BLaER1 (cell line): ENCODE results near the gene IQGAP1.
"Not testable (repeated sequence)": the region's sequence is repeated elsewhere in the genome, so short reads cannot be mapped to it uniquely, and the experiment has no call there.

ENCODE experiments used
- H3K27ac ChIP-seq: shearing (Covaris generic); formaldehyde crosslinking; 2 replicates; pipeline ENCODE4 v1.8.1; 2022
- H3K27me3 ChIP-seq: shearing (Covaris generic); formaldehyde crosslinking; 2 replicates; pipeline ENCODE4 v1.8.1; 2022
- H3K36me3 ChIP-seq: shearing (Covaris generic); formaldehyde crosslinking; 2 replicates; pipeline ENCODE4 v1.8.1; 2022
- H3K4me1 ChIP-seq: shearing (Covaris generic); formaldehyde crosslinking; 2 replicates; pipeline ENCODE4 v1.8.1; 2022
- H3K4me2 ChIP-seq: shearing (Covaris generic); formaldehyde crosslinking; 2 replicates; pipeline ENCODE4 v1.8.1; 2022
- H3K4me3 ChIP-seq: shearing (Covaris generic); formaldehyde crosslinking; 2 replicates; pipeline ENCODE4 v1.8.1; 2022
- H3K9ac ChIP-seq: shearing (Covaris generic); formaldehyde crosslinking; 2 replicates; pipeline ENCODE4 v1.8.1; 2022
- H3K9me3 ChIP-seq: shearing (Covaris generic); formaldehyde crosslinking; 2 replicates; pipeline ENCODE4 v1.8.1; 2022
- H4K20me1 ChIP-seq: shearing (Covaris generic); formaldehyde crosslinking; 2 replicates; pipeline ENCODE4 v1.8.1; 2022
- Cebpa-rat ChIP-seq: shearing (Covaris generic); IDR thresholded peaks from 2 replicates; pipeline ENCODE4 v1.8.1; 2022

The IQGAP1 gene

DNA sequence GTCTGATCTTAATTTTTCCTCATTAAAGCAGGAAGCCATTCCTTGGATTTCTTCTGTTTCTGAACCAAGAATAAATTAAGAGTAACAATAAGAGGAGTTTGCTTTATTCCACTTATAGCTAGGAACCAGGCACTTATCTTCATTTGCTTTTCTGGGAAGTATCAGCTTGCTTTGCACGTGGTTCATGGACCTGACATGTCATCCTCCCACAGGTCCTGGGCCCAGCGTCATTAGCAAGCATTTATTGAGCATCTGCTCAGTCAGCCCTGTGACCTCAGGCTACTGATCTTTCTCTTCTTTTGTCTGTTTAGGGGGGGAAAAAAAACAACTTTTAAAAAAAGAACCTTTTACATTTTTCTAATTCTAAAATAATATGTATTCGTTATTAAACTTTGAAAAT lies 107.0 kb downstream of the IQGAP1 start:
- peaks cover 100% of the 10 kb centered on the region for H3K36me3 ChIP-seq
- H3K4me3 ChIP-seq: no peak overlapping the region
- no peaks in the 10 kb centered on the region for H3K9me3 ChIP-seq
- H3K27me3 ChIP-seq: no peaks in the 10 kb centered on the region
- no peak for TF ChIP-seq Cebpa-rat
- no peaks in the 10 kb centered on the region for H3K4me1 ChIP-seq
- H3K9ac ChIP-seq: no peak overlapping the region
- no peak overlapping the region for H3K4me2 ChIP-seq
- no peaks in the 10 kb centered on the region for H4K20me1 ChIP-seq
- no peak overlapping the region for H3K27ac ChIP-seq

DNA sequence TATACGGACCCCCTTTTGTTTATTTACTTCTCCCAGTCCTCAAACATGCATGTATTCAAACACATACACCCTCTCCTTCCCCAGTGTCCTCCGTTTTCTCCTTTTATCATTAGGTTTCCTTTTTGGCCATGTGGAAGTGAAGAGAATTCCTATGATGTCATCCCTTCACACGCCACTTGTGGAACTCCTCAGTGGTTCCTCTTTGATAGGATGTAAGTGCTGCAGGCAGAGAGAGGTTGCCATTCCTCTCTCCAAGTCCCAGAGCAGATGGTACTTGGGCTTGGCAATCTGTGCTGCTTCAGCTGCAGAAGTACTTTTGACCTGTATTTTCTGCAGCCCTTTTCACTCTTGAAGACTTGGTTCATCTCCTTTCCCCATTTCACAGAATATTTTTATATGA lies 108.7 kb downstream of the IQGAP1 start:
- Histone ChIP-seq H3K9ac (no peak overlapping the region), H3K4me3 (no peak overlapping the region), H3K4me1 (no peaks in the 10 kb centered on the region), H3K27ac (no peak overlapping the region), H4K20me1 (no peaks in the 10 kb centered on the region), H3K27me3 (no peaks in the 10 kb centered on the region), H3K4me2 (no peak overlapping the region), H3K36me3 (peaks cover 94% of the 10 kb centered on the region), H3K9me3 (no peaks in the 10 kb centered on the region)
- no peak for TF ChIP-seq Cebpa-rat

DNA sequence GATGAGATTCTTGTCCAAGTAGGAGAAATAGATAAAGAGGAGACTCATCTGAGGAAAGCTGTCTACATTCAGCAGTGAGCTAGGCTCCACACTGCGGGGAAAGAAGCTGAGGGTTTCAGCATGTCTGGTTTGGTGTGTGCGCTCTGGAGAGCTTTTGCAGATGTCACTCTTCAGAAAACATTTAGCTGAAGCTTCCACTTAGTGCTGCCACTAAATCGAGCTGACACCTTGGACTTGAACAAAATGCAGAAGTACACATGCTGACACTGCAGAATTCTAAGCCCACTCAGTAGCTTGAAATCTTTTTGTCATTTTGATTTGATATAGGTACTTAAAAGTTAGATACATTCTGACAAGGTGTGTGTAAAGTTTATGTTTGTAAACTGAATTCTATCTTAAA lies 109.3 kb downstream of the IQGAP1 start:
- TF ChIP-seq Cebpa-rat: no peak
- H3K9me3 ChIP-seq: no peaks in the 10 kb centered on the region
- H3K4me1 ChIP-seq: no peaks in the 10 kb centered on the region
- H3K27me3 ChIP-seq: no peaks in the 10 kb centered on the region
- no peak overlapping the region for H3K4me3 ChIP-seq
- H3K27ac ChIP-seq: no peak overlapping the region
- no peak overlapping the region for H3K9ac ChIP-seq
- no peak overlapping the region for H3K4me2 ChIP-seq
- H4K20me1 ChIP-seq: no peaks in the 10 kb centered on the region
- H3K36me3 ChIP-seq: peaks cover 94% of the 10 kb centered on the region

DNA sequence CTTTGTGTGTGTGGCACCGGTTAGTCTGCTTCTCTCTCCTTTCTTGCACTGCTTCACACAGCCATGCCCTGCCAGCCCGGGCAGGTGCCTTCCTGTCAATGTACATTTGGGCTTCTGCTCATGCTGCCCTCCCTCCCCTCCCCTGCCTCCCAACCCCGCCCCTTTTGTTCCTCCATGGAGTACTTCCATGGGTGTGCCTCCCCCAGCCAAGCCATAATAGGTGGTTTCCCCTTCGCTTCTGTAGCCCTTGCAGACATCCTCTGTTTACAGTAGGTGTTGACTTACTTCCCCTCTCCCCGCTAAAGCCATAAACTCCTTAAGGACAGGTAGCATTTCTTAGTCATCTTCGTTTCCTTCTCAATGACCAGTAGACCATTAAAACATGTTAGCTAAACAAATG lies 109.9 kb downstream of the IQGAP1 start:
- no peak overlapping the region for H3K9ac ChIP-seq
- no peak overlapping the region for H3K27ac ChIP-seq
- no peak for TF ChIP-seq Cebpa-rat
- no peak overlapping the region for H3K4me2 ChIP-seq
- H3K4me1 ChIP-seq: no peaks in the 10 kb centered on the region
- peaks cover 94% of the 10 kb centered on the region for H3K36me3 ChIP-seq
- no peaks in the 10 kb centered on the region for H3K9me3 ChIP-seq
- no peak overlapping the region for H3K4me3 ChIP-seq
- no peaks in the 10 kb centered on the region for H4K20me1 ChIP-seq
- H3K27me3 ChIP-seq: no peaks in the 10 kb centered on the region

DNA sequence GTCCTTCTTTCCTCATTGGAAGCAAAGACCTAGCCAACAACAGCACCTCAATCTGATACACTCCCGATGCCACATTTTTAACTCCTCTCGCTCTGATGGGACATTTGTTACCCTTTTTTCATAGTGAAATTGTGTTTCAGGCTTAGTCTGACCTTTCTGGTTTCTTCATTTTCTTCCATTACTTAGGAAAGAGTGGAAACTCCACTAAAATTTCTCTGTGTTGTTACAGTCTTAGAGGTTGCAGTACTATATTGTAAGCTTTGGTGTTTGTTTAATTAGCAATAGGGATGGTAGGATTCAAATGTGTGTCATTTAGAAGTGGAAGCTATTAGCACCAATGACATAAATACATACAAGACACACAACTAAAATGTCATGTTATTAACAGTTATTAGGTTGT lies 112.1 kb downstream of the IQGAP1 start:
- Histone ChIP-seq H3K4me1 (no peaks in the 10 kb centered on the region), H3K4me3 (no peak overlapping the region), H3K27ac (no peak overlapping the region), H4K20me1 (no peaks in the 10 kb centered on the region), H3K27me3 (no peaks in the 10 kb centered on the region), H3K9me3 (no peaks in the 10 kb centered on the region), H3K36me3 (peaks cover 74% of the 10 kb centered on the region), H3K4me2 (no peak overlapping the region), H3K9ac (no peak overlapping the region)
- TF ChIP-seq Cebpa-rat: no peak

DNA sequence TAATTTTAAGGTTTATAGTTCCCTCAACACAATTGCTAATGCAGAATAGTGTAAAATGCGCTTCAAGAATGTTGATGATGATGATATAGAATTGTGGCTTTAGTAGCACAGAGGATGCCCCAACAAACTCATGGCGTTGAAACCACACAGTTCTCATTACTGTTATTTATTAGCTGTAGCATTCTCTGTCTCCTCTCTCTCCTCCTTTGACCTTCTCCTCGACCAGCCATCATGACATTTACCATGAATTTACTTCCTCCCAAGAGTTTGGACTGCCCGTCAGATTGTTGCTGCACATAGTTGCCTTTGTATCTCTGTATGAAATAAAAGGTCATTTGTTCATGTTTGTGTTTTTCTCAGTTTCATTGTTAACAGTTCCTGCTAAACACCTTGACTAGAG lies 113.9 kb downstream of the IQGAP1 start:
- Histone ChIP-seq H3K36me3 (peaks cover 57% of the 10 kb centered on the region), H4K20me1 (no peaks in the 10 kb centered on the region), H3K4me2 (no peak overlapping the region), H3K9ac (no peak overlapping the region), H3K27ac (no peak overlapping the region), H3K27me3 (no peaks in the 10 kb centered on the region), H3K4me1 (no peaks in the 10 kb centered on the region), H3K9me3 (no peaks in the 10 kb centered on the region), H3K4me3 (no peak overlapping the region)
- no peak for TF ChIP-seq Cebpa-rat

DNA sequence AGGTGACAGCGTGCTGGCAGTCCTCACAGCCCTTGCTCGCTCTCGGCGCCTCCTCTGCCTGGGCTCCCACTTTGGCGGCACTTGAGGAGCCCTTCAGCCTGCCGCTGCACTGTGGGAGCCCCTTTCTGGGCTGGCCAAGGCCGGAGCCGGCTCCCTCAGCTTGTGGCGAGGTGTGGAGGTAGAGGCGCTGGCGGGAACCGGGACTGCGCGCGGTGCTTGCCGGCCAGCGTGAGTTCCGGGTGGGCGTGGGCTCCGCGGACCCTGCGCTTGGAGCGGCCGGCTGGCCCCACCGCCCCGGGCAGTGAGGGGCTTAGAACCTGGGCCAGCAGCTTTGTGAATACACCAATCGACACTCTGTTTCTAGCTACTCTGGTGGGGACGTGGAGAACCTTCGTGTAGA lies 122.7 kb downstream of the IQGAP1 start:
- not testable (repeated sequence) for H3K4me3 ChIP-seq, H3K9ac ChIP-seq, H3K27me3 ChIP-seq, H3K4me1 ChIP-seq, H3K27ac ChIP-seq, H3K4me2 ChIP-seq, H4K20me1 ChIP-seq, H3K36me3 ChIP-seq
- peaks cover 25% of the 10 kb centered on the region for H3K9me3 ChIP-seq

DNA sequence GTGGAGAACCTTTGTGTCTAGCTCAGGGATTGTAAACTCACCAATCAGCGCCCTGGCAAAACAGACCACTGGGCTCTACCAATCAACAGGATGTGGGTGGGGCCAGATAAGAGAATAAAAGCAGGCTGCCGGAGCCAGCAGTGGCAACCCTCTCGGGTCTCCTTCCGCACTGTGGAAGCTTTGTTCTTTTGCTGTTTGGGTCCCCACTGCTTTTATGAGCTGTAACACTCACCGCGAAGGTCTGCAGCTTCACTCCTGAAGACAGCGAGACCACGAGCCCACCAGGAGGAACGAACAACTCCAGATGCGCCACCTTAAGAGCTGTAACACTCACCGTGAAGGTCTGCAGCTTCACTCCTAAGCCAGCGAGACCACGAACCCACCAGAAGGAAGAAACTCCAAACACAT lies 123.2 kb downstream of the IQGAP1 start:
- H3K4me3 ChIP-seq: not testable (repeated sequence)

DNA sequence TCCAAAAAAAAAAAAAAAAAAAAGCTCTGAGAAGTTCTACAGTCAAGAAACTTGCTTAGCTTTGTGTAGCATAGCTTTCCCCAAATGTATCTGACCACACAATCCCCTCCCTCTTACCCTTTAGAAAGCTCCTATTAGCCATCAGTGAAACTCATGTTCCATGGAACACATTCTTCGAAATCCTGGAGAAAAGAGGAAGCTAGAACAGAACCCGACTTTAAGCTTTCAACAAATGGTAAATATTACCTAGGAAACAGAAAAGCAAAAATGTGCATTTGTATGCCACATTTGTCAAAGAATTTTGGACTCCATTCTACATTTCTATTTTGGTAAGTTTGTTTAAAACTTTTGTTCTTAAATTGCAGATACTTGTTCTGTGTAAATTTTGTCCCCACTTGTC lies 124.2 kb downstream of the IQGAP1 start:
- Histone ChIP-seq H3K9me3 (peaks cover 25% of the 10 kb centered on the region), H3K27me3 (no peaks in the 10 kb centered on the region), H3K36me3 (peaks cover 8% of the 10 kb centered on the region; the same call in 1 of the 2 replicates), H3K9ac (no peak overlapping the region), H3K4me1 (peaks cover 8% of the 10 kb centered on the region; the same call in 1 of the 2 replicates), H3K4me2 (no peak overlapping the region), H3K27ac (no peak overlapping the region), H4K20me1 (no peaks in the 10 kb centered on the region), H3K4me3 (no peak overlapping the region)
- TF ChIP-seq Cebpa-rat: no peak

More for the DNA sequence above, 123.2 kb downstream of the IQGAP1 start:
- H3K36me3 ChIP-seq, H3K4me2 ChIP-seq, H3K9ac ChIP-seq, H3K27ac ChIP-seq, H3K4me1 ChIP-seq, H4K20me1 ChIP-seq, H3K27me3 ChIP-seq: not testable (repeated sequence)
- peaks cover 25% of the 10 kb centered on the region for H3K9me3 ChIP-seq

DNA sequence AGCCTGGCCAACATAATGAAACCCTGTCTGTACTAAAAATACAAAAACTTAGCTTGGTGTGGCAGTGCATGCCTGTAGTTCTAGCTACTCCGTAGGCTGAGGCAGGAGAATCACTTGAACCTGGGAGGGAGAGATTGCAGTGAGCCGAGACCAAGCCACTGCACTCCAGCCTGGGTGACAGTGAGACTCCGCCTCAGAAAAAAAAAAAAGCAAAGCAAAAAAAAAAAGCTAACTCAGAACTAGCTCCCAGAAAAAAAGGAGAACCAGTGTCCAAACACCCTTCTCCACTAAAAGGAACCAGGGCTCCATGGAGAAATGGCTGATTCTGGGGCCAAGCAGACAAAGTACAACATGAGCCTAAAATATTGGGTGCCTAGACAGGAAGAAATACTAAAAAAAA lies 124.9 kb downstream of the IQGAP1 start:
- TF ChIP-seq Cebpa-rat: no peak
- H3K4me3 ChIP-seq: no peak overlapping the region
- no peaks in the 10 kb centered on the region for H4K20me1 ChIP-seq
- H3K27ac ChIP-seq: no peak overlapping the region
- peaks cover 8% of the 10 kb centered on the region; the same call in 1 of the 2 replicates for H3K4me1 ChIP-seq
- H3K36me3 ChIP-seq: peaks cover 8% of the 10 kb centered on the region; the same call in 1 of the 2 replicates
- H3K9me3 ChIP-seq: peaks cover 25% of the 10 kb centered on the region
- no peak overlapping the region for H3K9ac ChIP-seq
- H3K27me3 ChIP-seq: no peaks in the 10 kb centered on the region
- H3K4me2 ChIP-seq: no peak overlapping the region

DNA sequence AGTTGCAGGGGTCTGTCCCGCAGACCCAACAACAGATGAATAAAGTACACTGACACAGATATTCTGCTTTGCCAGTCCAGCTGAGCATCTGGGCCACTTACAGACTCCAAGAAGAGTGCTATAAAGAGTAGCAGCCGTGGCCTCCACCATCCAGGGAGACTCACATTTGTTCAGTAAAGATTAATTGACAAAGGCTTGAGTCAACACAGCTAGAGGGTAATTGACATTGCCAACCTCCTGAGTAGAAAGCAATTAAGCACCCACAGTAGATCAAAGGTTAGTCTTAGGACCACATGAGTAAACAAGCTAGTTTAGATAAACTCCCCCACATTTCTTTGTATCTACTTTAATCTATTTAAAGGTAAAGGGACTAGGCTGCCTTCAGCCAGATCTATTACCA lies 125.4 kb downstream of the IQGAP1 start:
- no peak for TF ChIP-seq Cebpa-rat
- Histone ChIP-seq H3K4me2 (no peak overlapping the region), H3K4me1 (peaks cover 8% of the 10 kb centered on the region; the same call in 1 of the 2 replicates), H3K36me3 (peaks cover 8% of the 10 kb centered on the region; the same call in 1 of the 2 replicates), H3K4me3 (no peak overlapping the region), H3K9ac (no peak overlapping the region), H4K20me1 (no peaks in the 10 kb centered on the region), H3K9me3 (peaks cover 25% of the 10 kb centered on the region), H3K27me3 (no peaks in the 10 kb centered on the region), H3K27ac (no peak overlapping the region)

DNA sequence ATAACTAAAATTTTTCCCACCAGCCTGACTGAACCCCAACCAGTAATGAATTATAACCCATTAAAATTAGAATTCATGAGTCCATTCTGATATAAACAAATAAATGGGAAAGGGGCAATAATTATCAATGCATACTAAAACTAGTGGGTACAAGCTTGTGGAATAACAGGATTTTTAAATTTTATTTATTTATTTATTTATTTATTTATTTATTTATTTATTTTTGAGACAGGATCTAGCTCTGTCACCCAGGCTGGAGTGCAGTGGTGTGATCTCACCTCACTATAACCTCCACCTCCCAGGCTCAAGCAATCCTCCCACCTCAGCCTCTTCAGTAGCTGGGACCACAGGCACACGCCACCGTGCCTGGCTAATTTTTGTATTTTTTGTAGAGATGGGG lies 125.9 kb downstream of the IQGAP1 start:
- H3K27ac ChIP-seq, H3K9ac ChIP-seq, H3K4me3 ChIP-seq, H3K36me3 ChIP-seq, H4K20me1 ChIP-seq, H3K4me2 ChIP-seq, H3K4me1 ChIP-seq, H3K27me3 ChIP-seq: not testable (repeated sequence)
- peaks cover 25% of the 10 kb centered on the region for H3K9me3 ChIP-seq
